ENCODE results near the gene NPTN.

The NPTN gene

DNA sequence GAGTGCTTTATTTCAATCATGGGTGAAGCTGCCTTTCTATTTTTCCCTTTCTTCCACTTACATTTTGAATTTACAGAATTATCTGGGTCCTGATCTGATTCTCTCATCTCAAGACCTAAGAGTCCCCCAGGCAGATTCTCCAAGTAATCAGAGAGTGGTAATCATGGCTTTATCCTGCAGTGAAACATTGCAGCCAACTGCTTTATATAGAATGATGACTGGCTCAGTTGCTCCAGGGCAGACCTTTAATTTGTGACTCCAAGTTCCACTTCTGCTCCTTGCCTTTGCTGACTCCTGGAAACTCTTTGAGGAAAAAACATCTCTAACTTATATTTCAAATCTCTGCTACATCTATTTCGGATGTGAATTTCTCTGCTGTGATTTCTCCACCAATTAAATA is 25.5 kb upstream of the NPTN start:
- no peaks in the 10 kb centered on the region for H3K27me3 ChIP-seq (ENCODE audit: low read length)
- no peak overlapping the region for H2AFZ ChIP-seq (ENCODE audit: low read depth, low read length, severe bottlenecking)
- no peaks in the 10 kb centered on the region for H3K9me2 ChIP-seq (replicated peaks; ENCODE audit: insufficient read depth, low read length)
- H3K79me2 ChIP-seq (ENCODE audit: insufficient read depth, low read length): no peaks in the 10 kb centered on the region
- no peaks in the 10 kb centered on the region for H4K20me1 ChIP-seq (ENCODE audit: low read depth, low read length)
- H3K9ac ChIP-seq (ENCODE audit: low read length): no peak overlapping the region
- peaks cover 9% of the 10 kb centered on the region; the same call in 1 of the 2 replicates for H3K9me3 ChIP-seq (ENCODE audit: insufficient read depth, low read length)
- no peak overlapping the region for H3K27ac ChIP-seq (ENCODE audit: low read depth, low read length)
- no peak overlapping the region for H3K4me3 ChIP-seq (ENCODE audit: insufficient read depth, low read length, poor library complexity, severe bottlenecking)
- TF ChIP-seq, protein P1, sequence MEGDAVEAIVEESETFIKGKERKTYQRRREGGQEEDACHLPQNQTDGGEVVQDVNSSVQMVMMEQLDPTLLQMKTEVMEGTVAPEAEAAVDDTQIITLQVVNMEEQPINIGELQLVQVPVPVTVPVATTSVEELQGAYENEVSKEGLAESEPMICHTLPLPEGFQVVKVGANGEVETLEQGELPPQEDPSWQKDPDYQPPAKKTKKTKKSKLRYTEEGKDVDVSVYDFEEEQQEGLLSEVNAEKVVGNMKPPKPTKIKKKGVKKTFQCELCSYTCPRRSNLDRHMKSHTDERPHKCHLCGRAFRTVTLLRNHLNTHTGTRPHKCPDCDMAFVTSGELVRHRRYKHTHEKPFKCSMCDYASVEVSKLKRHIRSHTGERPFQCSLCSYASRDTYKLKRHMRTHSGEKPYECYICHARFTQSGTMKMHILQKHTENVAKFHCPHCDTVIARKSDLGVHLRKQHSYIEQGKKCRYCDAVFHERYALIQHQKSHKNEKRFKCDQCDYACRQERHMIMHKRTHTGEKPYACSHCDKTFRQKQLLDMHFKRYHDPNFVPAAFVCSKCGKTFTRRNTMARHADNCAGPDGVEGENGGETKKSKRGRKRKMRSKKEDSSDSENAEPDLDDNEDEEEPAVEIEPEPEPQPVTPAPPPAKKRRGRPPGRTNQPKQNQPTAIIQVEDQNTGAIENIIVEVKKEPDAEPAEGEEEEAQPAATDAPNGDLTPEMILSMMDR (IDR thresholded peaks at IDR 0.05; ENCODE audit: insufficient read depth, low read length, poor library complexity, severe bottlenecking): no peak
- TF ChIP-seq EZH2phosphoT487 (conservative IDR thresholded peaks at IDR 0.05; ENCODE audit: low read length): no peak
- no peaks in the 10 kb centered on the region for H3K36me3 ChIP-seq (ENCODE audit: low read length)
- H3K4me2 ChIP-seq (ENCODE audit: low read depth, low read length, poor library complexity, severe bottlenecking): no peak overlapping the region
- no peaks in the 10 kb centered on the region for H3F3A ChIP-seq (ENCODE audit: insufficient read depth)

DNA sequence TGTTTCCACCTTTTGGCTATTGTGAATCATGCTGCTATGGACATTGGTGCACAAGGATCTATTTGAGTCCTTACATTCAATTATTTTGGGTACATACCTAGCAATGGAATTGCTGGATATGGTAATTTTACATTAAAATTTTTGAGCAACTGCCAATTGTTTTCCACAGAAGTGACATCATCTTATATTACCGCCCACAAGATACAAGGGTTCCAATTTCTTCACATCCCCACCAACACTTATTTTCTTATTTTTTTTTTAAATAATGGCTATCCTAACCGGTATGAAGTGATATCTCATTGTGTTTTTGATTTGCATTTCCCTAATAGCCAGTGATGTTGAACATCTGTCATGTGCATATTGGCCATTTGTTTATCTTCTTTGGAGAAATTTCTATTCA is 22.5 kb upstream of the NPTN start:
- Histone ChIP-seq H3K4me2 (ENCODE audit: low read depth, low read length, poor library complexity, severe bottlenecking) (no peak overlapping the region), H3K27ac (ENCODE audit: low read depth, low read length) (no peak overlapping the region), H3K27me3 (ENCODE audit: low read length) (no peaks in the 10 kb centered on the region), H3K9me2 (replicated peaks; ENCODE audit: insufficient read depth, low read length) (no peaks in the 10 kb centered on the region), H3K4me3 (ENCODE audit: insufficient read depth, low read length, poor library complexity, severe bottlenecking) (no peak overlapping the region), H3K79me2 (ENCODE audit: insufficient read depth, low read length) (no peaks in the 10 kb centered on the region), H4K20me1 (ENCODE audit: low read depth, low read length) (no peaks in the 10 kb centered on the region), H3K36me3 (ENCODE audit: low read length) (no peaks in the 10 kb centered on the region), H3K9me3 (ENCODE audit: insufficient read depth, low read length) (no peaks in the 10 kb centered on the region), H3F3A (ENCODE audit: insufficient read depth) (no peaks in the 10 kb centered on the region), H2AFZ (ENCODE audit: low read depth, low read length, severe bottlenecking) (no peak overlapping the region), H3K9ac (ENCODE audit: low read length) (no peak overlapping the region)
- no peak for TF ChIP-seq EZH2phosphoT487 (conservative IDR thresholded peaks at IDR 0.05; ENCODE audit: low read length)
- TF ChIP-seq, protein P1 (IDR thresholded peaks at IDR 0.05; ENCODE audit: insufficient read depth, low read length, poor library complexity, severe bottlenecking): no peak

DNA sequence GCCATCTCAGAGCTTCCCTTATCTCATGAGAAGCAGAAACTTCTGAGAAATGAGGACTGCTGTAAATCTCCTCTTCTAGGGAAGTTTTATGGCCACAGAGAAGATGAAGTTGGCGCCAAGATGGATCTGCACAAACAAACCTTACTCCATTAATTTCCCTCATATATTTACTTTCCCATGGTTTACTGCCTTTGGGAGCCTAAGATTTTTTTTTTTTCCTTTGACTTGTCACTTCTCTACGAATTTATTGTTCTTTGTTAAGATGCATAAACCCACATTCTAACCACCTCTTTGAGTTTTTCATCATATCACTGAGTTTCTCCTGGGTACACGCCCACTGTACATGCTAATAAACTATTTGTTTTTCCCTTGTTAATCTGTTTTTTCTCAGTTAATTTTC is 21.5 kb upstream of the NPTN start:
- no peaks in the 10 kb centered on the region for H3K9me3 ChIP-seq (ENCODE audit: insufficient read depth, low read length)
- H3K4me3 ChIP-seq (ENCODE audit: insufficient read depth, low read length, poor library complexity, severe bottlenecking): no peak overlapping the region
- H3K36me3 ChIP-seq (ENCODE audit: low read length): no peaks in the 10 kb centered on the region
- H3K4me2 ChIP-seq (ENCODE audit: low read depth, low read length, poor library complexity, severe bottlenecking): no peak overlapping the region
- no peaks in the 10 kb centered on the region for H3K27me3 ChIP-seq (ENCODE audit: low read length)
- H3K9me2 ChIP-seq (replicated peaks; ENCODE audit: insufficient read depth, low read length): no peaks in the 10 kb centered on the region
- H3K27ac ChIP-seq (ENCODE audit: low read depth, low read length): no peak overlapping the region
- H2AFZ ChIP-seq (ENCODE audit: low read depth, low read length, severe bottlenecking): no peak overlapping the region
- no peak for TF ChIP-seq EZH2phosphoT487 (conservative IDR thresholded peaks at IDR 0.05; ENCODE audit: low read length)
- TF ChIP-seq, protein P1 (IDR thresholded peaks at IDR 0.05; ENCODE audit: insufficient read depth, low read length, poor library complexity, severe bottlenecking): no peak
- H3K79me2 ChIP-seq (ENCODE audit: insufficient read depth, low read length): no peaks in the 10 kb centered on the region
- no peaks in the 10 kb centered on the region for H3F3A ChIP-seq (ENCODE audit: insufficient read depth)
- H4K20me1 ChIP-seq (ENCODE audit: low read depth, low read length): no peaks in the 10 kb centered on the region
- H3K9ac ChIP-seq (ENCODE audit: low read length): no peak overlapping the region

Data from SU-DHL-6 (cell line).